Measurements from ENCODE around the gene CCSER1. TPM values are rescaled to one million over a fixed set of nuclear protein-coding genes. Genes with fewer than 3 reads are reported as not detected.

CCSER1 gene
- total RNA-seq, 3 donors from 2014 or later (not counting 1 experiment from before 2014, with no cell fraction given), result 0.87 to 1.1 (median 1.1) TPM

Other genes with a start within 250 kb of the CCSER1 start
- 1 to 10 TPM; 1.2 to 2.0 (median 1.8) TPM for gene MMRN1, start 232.5 kb upstream of the CCSER1 start, total RNA-seq